ENCODE results near the gene LRCH1. TPM values are rescaled to one million over a fixed set of nuclear protein-coding genes. Genes with fewer than 3 reads are reported as not detected.

Gene LRCH1
- total RNA-seq, 1 experiment from 2014 or later, result 10.5 TPM

DNA sequence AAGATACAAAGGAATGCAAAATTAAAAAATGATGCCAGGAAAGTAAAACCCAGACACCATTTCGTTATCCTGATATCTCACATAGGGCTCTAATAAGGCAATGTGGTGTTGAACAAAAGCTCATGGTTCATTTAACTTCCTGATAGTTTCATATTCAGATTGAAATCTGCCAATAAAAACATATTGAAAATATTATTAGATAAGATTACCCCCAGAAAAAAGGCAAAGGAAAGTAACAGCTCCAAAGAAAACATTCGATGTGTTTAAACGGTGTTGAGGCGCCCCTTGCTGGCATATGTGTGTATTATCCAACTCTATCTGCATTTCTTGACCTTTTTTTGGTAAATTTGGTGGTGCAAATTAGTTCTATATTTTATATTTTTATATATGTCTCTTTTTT is 168.1 kb downstream of the LRCH1 start:
- Histone ChIP-seq H3K36me3 (ENCODE audit: low read depth) (peaks cover 4% of the 10 kb centered on the region; the same call in 1 of the 2 replicates), H3K9me2 (ENCODE audit: insufficient read depth) (no peaks in the 10 kb centered on the region), H3K9me3 (ENCODE audit: insufficient read depth, low read depth) (no peaks in the 10 kb centered on the region), H4K20me1 (ENCODE audit: insufficient read depth) (no peaks in the 10 kb centered on the region; the same call in 1 of the 2 replicates), H3K4me1 (replicated peaks; ENCODE audit: insufficient read depth) (no peaks in the 10 kb centered on the region), H2AFZ (no peak overlapping the region), H3K27ac (no peak overlapping the region), H3K79me2 (ENCODE audit: low read depth) (no peaks in the 10 kb centered on the region), H3K27me3 (ENCODE audit: insufficient read depth, low read depth) (no peaks in the 10 kb centered on the region), H3K4me3 (no peak overlapping the region), H3K4me2 (no peak overlapping the region), H3F3A (ENCODE audit: insufficient read depth, low read depth) (no peaks in the 10 kb centered on the region)
- DNase-seq, result peak; percentile 28 to 37
- intact Hi-C loops (cut with micrococcal nuclease; ENCODE audit: unreplicated experiment), result loop anchor here (1.0 kb wide), 2 partner anchors 170 to 228 kb away; no protein-coding TSS in a partner anchor
- no TSS peak for BruUV-seq (replicated peaks)
- ChIA-PET CTCF (interaction anchor here (0.7 to 1.2 kb wide), 2 partner anchors 19 to 169 kb away, joined by 3 to 9 read pairs; partner anchors contain the start of gene LRCH1), POLR2A (ENCODE audit: unreplicated experiment) (no interaction called here)
- TF ChIP-seq, protein P1, sequence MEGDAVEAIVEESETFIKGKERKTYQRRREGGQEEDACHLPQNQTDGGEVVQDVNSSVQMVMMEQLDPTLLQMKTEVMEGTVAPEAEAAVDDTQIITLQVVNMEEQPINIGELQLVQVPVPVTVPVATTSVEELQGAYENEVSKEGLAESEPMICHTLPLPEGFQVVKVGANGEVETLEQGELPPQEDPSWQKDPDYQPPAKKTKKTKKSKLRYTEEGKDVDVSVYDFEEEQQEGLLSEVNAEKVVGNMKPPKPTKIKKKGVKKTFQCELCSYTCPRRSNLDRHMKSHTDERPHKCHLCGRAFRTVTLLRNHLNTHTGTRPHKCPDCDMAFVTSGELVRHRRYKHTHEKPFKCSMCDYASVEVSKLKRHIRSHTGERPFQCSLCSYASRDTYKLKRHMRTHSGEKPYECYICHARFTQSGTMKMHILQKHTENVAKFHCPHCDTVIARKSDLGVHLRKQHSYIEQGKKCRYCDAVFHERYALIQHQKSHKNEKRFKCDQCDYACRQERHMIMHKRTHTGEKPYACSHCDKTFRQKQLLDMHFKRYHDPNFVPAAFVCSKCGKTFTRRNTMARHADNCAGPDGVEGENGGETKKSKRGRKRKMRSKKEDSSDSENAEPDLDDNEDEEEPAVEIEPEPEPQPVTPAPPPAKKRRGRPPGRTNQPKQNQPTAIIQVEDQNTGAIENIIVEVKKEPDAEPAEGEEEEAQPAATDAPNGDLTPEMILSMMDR (conservative IDR thresholded peaks at IDR 0.05), result peak; percentile 88
- TF ChIP-seq EZH2 (IDR thresholded peaks at IDR 0.05; ENCODE audit: low read depth), result no peak

DNA sequence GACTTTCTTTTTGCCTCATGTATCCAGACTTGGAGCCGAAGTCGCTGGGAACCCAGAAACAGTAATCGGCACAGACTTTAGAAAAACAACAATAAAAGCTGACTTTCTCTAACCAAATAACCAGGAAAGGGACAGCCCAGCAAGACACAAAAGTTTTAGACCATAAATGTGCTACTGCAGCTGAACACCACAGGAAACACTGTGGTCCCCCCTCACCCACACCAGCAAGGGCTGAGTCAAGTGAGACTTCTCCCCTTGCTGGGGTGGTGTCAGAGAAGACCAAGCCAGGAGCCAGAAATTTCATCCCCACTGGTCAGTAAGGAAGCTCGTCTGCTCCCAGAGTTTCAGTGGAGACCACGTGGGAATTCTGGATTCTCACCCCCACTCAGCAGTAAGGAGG is 173.4 kb downstream of the LRCH1 start:
- H3F3A ChIP-seq (ENCODE audit: insufficient read depth, low read depth), result no peaks in the 10 kb centered on the region
- POLR2A ChIA-PET (ENCODE audit: unreplicated experiment), result interaction anchor here (0.7 kb wide), 1 partner anchor 1219 kb away, joined by 3 read pairs; no protein-coding TSS in a partner anchor
- intact Hi-C loops (cut with micrococcal nuclease; ENCODE audit: unreplicated experiment), result no loop called here
- no peak overlapping the region for H3K4me2 ChIP-seq
- no peaks in the 10 kb centered on the region for H3K9me3 ChIP-seq (ENCODE audit: insufficient read depth, low read depth)
- H3K27me3 ChIP-seq (ENCODE audit: insufficient read depth, low read depth), result no peaks in the 10 kb centered on the region
- no peaks in the 10 kb centered on the region for H3K9me2 ChIP-seq (ENCODE audit: insufficient read depth)
- CTCF ChIA-PET, result no interaction called here
- BruUV-seq (replicated peaks), result no TSS peak
- H3K4me1 ChIP-seq (replicated peaks; ENCODE audit: insufficient read depth), result no peaks in the 10 kb centered on the region
- no peaks in the 10 kb centered on the region for H4K20me1 ChIP-seq (ENCODE audit: insufficient read depth)
- no peak for DNase-seq
- H3K27ac ChIP-seq, result no peak overlapping the region
- TF ChIP-seq EZH2 (IDR thresholded peaks at IDR 0.05; ENCODE audit: low read depth), result no peak
- TF ChIP-seq, protein P1 (conservative IDR thresholded peaks at IDR 0.05), result no peak
- no peak overlapping the region for H2AFZ ChIP-seq
- no peak overlapping the region for H3K4me3 ChIP-seq
- H3K36me3 ChIP-seq (ENCODE audit: low read depth), result peaks cover 4% of the 10 kb centered on the region; the same call in 1 of the 2 replicates
- H3K79me2 ChIP-seq (ENCODE audit: low read depth), result no peaks in the 10 kb centered on the region

DNA sequence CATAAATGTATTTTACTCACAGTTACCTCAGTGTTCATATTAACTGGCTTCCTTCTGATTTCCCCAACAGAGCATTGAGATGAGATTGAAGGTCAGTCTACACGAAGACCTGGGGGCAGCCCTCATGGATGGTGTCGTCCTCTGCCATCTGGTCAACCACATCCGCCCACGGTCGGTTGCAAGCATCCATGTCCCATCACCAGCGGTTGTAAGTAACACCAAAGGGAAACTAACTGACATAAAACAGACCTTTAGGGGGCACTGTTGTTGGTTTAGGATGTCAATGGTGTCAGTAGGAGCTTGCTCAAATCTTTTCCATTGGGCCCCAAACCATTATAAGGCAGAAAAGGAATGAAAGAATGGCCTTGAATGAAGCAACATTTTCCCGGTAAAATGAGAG is 175.8 kb downstream of the LRCH1 start:
- no peaks in the 10 kb centered on the region for H3K4me1 ChIP-seq (replicated peaks; ENCODE audit: insufficient read depth)
- TF ChIP-seq EZH2 (IDR thresholded peaks at IDR 0.05; ENCODE audit: low read depth), result no peak
- TF ChIP-seq, protein P1 (conservative IDR thresholded peaks at IDR 0.05), result peak; percentile 41; the same call in 1 of the 2 replicates
- H4K20me1 ChIP-seq (ENCODE audit: insufficient read depth), result no peaks in the 10 kb centered on the region
- no peaks in the 10 kb centered on the region for H3K9me2 ChIP-seq (ENCODE audit: insufficient read depth)
- BruUV-seq (replicated peaks), result no TSS peak
- H3K27me3 ChIP-seq (ENCODE audit: insufficient read depth, low read depth), result no peaks in the 10 kb centered on the region
- no peak overlapping the region for H3K4me2 ChIP-seq
- POLR2A ChIA-PET (ENCODE audit: unreplicated experiment), result no interaction called here
- no peak for DNase-seq
- no peaks in the 10 kb centered on the region for H3K79me2 ChIP-seq (ENCODE audit: low read depth)
- intact Hi-C loops (cut with micrococcal nuclease; ENCODE audit: unreplicated experiment), result no loop called here
- no peak overlapping the region for H3K27ac ChIP-seq
- H3F3A ChIP-seq (ENCODE audit: insufficient read depth, low read depth), result no peaks in the 10 kb centered on the region
- no peak overlapping the region for H2AFZ ChIP-seq
- peaks cover 4% of the 10 kb centered on the region; the same call in 1 of the 2 replicates for H3K36me3 ChIP-seq (ENCODE audit: low read depth)
- H3K4me3 ChIP-seq, result no peak overlapping the region
- H3K9me3 ChIP-seq (ENCODE audit: insufficient read depth, low read depth), result no peaks in the 10 kb centered on the region
- CTCF ChIA-PET, result no interaction called here

Data from PC-9 (cell line).